Sigmoid colon (tissue), 7 donors: Measurements from ENCODE around the gene ACTR8. TPM values are rescaled to one million over a fixed set of nuclear protein-coding genes. Genes with fewer than 3 reads are reported as not detected.

ENCODE experiments used
- DNase-seq: peaks from one replicate; pipeline ENCODE4 v3.0.0-alpha.2; 2019
- H3K27ac ChIP-seq, 4 donors: fragments of 200-600 bp; sonication (generic); one replicate each; pipeline ENCODE4 v1.5.1; 2016 to 2019; ENCODE audit warnings: mild to moderate bottlenecking in 1 of 4
- H3K27me3 ChIP-seq, 3 donors: fragments of 200-600 bp; sonication (generic); one replicate each; pipeline ENCODE4 v1.5.1; 2019; ENCODE audit warnings: mild to moderate bottlenecking in 1 of 3
- H3K36me3 ChIP-seq, 4 donors: fragments of 200-600 bp; sonication (generic); one replicate each; pipeline ENCODE4 v1.5.1; 2016 to 2019
- H3K4me1 ChIP-seq, 4 donors: fragments of 200-600 bp; sonication (generic); one replicate each; pipeline ENCODE4 v1.5.1; 2017 to 2019
- H3K4me3 ChIP-seq, 4 donors: fragments of 200-600 bp; sonication (generic); one replicate each; pipeline ENCODE4 v1.5.1; 2017 to 2019; ENCODE audit warnings: mild to moderate bottlenecking in 2 of 4, moderate library complexity in 1 of 4
- H3K9me3 ChIP-seq, 4 donors: fragments of 200-600 bp in 3 of 4; sonication (generic) in 3 of 4; one replicate each; pipeline versions ENCODE4 v1.5.1 to v1.6.1; 2013 to 2019
- CTCF ChIP-seq, 4 experiments: fragments of 450-650 bp in 3 of 4; fragments of 200-600 bp in 1 of 4; IDR thresholded peaks; one replicate each; pipeline ENCODE4 v1.5.1; 2016 to 2019; ENCODE audit warnings: antibody characterized with exemption in 4 of 4, mild to moderate bottlenecking in 3 of 4, moderate library complexity in 2 of 4
- EP300 ChIP-seq, 4 donors: sonication (generic); formaldehyde crosslinking; IDR thresholded peaks; one replicate each; pipeline ENCODE4 v1.6.1; 2017; ENCODE audit warnings: antibody characterized with exemption in 4 of 4
- POLR2A ChIP-seq, 2 donors: fragments of 450-650 bp; IDR thresholded peaks; one replicate each; pipeline ENCODE4 v1.6.1; 2016; ENCODE audit warnings: antibody characterized with exemption in 2 of 2, mild to moderate bottlenecking in 2 of 2, moderate library complexity in 2 of 2
- POLR2AphosphoS5 ChIP-seq, 4 donors: sonication (generic); formaldehyde crosslinking; IDR thresholded peaks; one replicate each; pipeline ENCODE4 v1.6.1; 2017; ENCODE audit warnings: antibody characterized with exemption in 4 of 4
- WGBS, 2 donors: extraction: QIAGEN DNeasy Blood & Tissue Kit; methylation state at CpG; one replicate each; pipeline ENCODE4 v1.1.7; 2013; 5-methylcytosine and 5-hydroxymethylcytosine counted together
- intact Hi-C: fragments of 100-400 bp; cut with DNase I; formaldehyde crosslinking; loops from one replicate; pipeline ENCODE4 v1.15.1; 2023
- polyA plus RNA-seq, 3 donors: library from polyadenylated mRNA; stranded (reverse); fragments of 200-250 nt; gene quantifications; one replicate each; pipeline ENCODE4 v1.2.3, GENCODE V29; 2013
- total RNA-seq, 4 donors: library from RNA; depleted of rRNA; stranded (reverse); fragments of >200 nt; gene quantifications; one replicate each; pipeline ENCODE4 v1.1.0, GENCODE V29; 2016
- donor health status: healthy with polysubstance abuse.
- donor health status: Bipolar disorder and iron deficiency.
- donor health status: healthy.

Gene ACTR8
- total and polyA plus RNA-seq, 7 donors = 9.0 to 30.7 (median 18.5) TPM

GRCh38 chr3:53865732-53866499 lies 16.0 kb downstream of the ACTR8 start:
- Histone ChIP-seq H3K27ac (no peak overlapping the region), H3K4me1 (no peaks in the 10 kb centered on the region), H3K27me3 (no peaks in the 10 kb centered on the region), H3K9me3 (no peaks in the 10 kb centered on the region), H3K4me3 (no peak overlapping the region), H3K36me3 (peaks cover 9 to 92% (median 36%) of the 10 kb centered on the region in 4 donors)
- 89 to 97% methylated on average over 5 of the region's 5 CpGs for WGBS, 2 donors
- no peak for DNase-seq
- intact Hi-C loops = no loop called here
- TF ChIP-seq CTCF (IDR thresholded peaks at IDR 0.05) (no peak), POLR2AphosphoS5 (IDR thresholded peaks at IDR 0.05) (no peak), EP300 (IDR thresholded peaks at IDR 0.05) (no peak), POLR2A (IDR thresholded peaks at IDR 0.05) (no peak)

- Histone ChIP-seq H3K27me3 (no peaks in the 10 kb centered on the region), H3K4me3 (no peak overlapping the region), H3K36me3 (peaks cover 0 to 79% (median 19%) of the 10 kb centered on the region in 4 donors), H3K27ac (no peak overlapping the region), H3K4me1 (peaks cover 0 to 8% (median 0%) of the 10 kb centered on the region in 4 donors), H3K9me3 (no peaks in the 10 kb centered on the region)
- DNase-seq = no peak
- WGBS, 2 donors = 43 to 78% methylated on average over 1 of the region's 1 CpG
- intact Hi-C loops = no loop called here
- TF ChIP-seq EP300 (IDR thresholded peaks at IDR 0.05) (no peak), POLR2A (IDR thresholded peaks at IDR 0.05) (no peak), POLR2AphosphoS5 (IDR thresholded peaks at IDR 0.05) (no peak), CTCF (IDR thresholded peaks at IDR 0.05) (no peak)
Measured at GRCh38 chr3:53863145-53863544, 18.8 kb downstream of the ACTR8 start.

- WGBS, 2 donors = 93 to 95% methylated on average over 3 of the region's 3 CpGs
Measured at GRCh38 chr3:53862241-53862640, 19.7 kb downstream of the ACTR8 start.

GRCh38 chr3:53860196-53860595 lies 21.8 kb downstream of the ACTR8 start:
- Histone ChIP-seq H3K27ac (no peak overlapping the region), H3K4me3 (no peak overlapping the region), H3K4me1 (peaks cover 0 to 8% (median 0%) of the 10 kb centered on the region in 4 donors), H3K36me3 (peaks cover 0 to 55% (median 12%) of the 10 kb centered on the region in 4 donors), H3K9me3 (no peaks in the 10 kb centered on the region), H3K27me3 (no peaks in the 10 kb centered on the region)
- intact Hi-C loops = no loop called here
- no peak for DNase-seq
- TF ChIP-seq CTCF (IDR thresholded peaks at IDR 0.05) (no peak), POLR2AphosphoS5 (IDR thresholded peaks at IDR 0.05) (no peak), EP300 (IDR thresholded peaks at IDR 0.05) (no peak), POLR2A (IDR thresholded peaks at IDR 0.05) (no peak)
- WGBS, 2 donors = 84 to 89% methylated on average over 4 of the region's 4 CpGs

More at GRCh38 chr3:53862241-53862640, 19.7 kb downstream of the ACTR8 start:
- H3K4me1 ChIP-seq = peaks cover 0 to 8% (median 0%) of the 10 kb centered on the region in 4 donors
- no peak for DNase-seq
- intact Hi-C loops = no loop called here
- no peaks in the 10 kb centered on the region for H3K9me3 ChIP-seq
- H3K27ac ChIP-seq = no peak overlapping the region
- TF ChIP-seq POLR2AphosphoS5 (IDR thresholded peaks at IDR 0.05) = no peak
- TF ChIP-seq POLR2A (IDR thresholded peaks at IDR 0.05) = no peak
- TF ChIP-seq CTCF (IDR thresholded peaks at IDR 0.05) = no peak
- TF ChIP-seq EP300 (IDR thresholded peaks at IDR 0.05) = no peak
- H3K4me3 ChIP-seq = no peak overlapping the region
- no peaks in the 10 kb centered on the region for H3K27me3 ChIP-seq
- H3K36me3 ChIP-seq = peaks cover 0 to 70% (median 16%) of the 10 kb centered on the region in 4 donors
